GM18511 (cell line): Measurements from ENCODE around the gene OR7C1.
"Not testable (repeated sequence)": the region's sequence is repeated elsewhere in the genome, so short reads cannot be mapped to it uniquely, and the experiment has no call there.

Source experiments
- ATAC-seq: cut with Tn5 transposase; IDR thresholded peaks from one replicate; pipeline ENCODE4 v1.9.1; 2021; ENCODE audit warnings: mild to moderate bottlenecking, moderate library complexity; ENCODE audit not compliant: unreplicated experiment

Gene OR7C1

DNA sequence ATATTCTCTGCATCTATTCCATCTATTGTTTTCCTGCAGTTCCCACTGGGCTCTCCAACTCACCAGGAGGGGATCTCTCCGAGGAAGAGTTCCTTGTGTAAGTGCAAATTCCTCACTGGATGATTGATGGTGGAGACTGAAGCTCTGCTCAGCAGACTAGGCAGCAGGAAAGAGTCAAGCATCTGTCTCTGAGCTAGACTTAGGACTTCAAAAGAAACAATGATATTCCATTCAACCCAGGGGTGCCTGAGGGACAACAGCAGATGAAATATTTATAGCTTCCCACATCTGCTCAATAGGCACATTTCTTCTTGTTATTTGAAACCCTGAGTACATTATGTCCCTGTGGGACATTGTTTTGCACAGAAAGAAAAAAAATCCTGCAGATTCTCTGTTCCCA is at the start of gene OR7C1, which contains the start of gene OR7A5:
TSS of gene OR7C1 (minus strand) at position 175 of the 400 bp plus-strand sequence. CDS start 35,049 bp downstream, outside the sequence.
TSS of gene OR7A5 (minus strand) at position 175 of the 400 bp plus-strand sequence. CDS start 6,944 bp downstream, outside the sequence.
- ATAC-seq, result no peak

DNA sequence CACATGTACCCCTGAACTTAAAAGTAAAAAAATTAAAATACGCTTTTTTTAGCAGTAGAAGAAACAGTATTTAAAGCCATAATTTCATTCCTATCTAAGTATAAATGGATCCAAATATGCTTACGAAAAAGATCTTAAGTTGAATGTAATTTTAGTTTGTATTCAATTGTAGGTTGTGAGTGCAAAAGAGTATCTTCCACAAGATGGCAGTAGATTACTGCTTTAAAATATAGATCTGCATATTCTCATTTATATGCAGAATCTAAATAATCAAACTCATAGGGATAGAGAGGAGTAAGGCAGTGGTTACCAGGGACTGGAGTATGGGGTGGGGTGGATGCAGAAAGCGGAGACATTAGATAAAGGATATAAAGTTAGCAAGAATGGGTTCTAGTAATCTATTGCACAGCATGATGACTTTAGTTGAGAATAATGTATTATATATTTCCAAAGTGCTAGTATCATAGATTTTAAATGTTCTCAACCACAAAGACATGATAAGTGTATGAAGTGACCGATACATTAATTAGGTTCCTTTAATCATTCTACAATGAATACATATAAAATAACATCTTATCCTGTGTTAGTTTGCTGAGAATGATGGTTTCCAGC is 36.7 kb upstream of the OR7C1 start:
- no peak for ATAC-seq

DNA sequence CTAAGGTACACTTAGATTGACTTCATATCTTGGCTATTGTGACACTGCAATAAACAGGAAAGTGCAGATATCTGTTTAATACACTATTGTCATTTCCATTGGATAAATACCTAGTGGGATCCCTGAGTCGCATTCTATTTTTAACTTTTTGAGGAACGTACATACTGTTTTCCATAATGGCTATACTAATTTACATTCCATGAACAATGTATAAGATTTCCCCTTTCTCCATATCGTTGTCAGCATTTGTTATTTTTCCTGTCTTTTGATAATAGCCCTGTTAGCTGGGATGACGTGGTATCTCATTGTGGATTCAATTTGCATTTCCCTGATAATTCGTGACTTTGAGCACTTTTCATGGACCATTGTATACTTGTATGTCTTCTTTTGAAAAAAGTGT is 33.5 kb upstream of the OR7C1 start:
- ATAC-seq, result no peak

DNA sequence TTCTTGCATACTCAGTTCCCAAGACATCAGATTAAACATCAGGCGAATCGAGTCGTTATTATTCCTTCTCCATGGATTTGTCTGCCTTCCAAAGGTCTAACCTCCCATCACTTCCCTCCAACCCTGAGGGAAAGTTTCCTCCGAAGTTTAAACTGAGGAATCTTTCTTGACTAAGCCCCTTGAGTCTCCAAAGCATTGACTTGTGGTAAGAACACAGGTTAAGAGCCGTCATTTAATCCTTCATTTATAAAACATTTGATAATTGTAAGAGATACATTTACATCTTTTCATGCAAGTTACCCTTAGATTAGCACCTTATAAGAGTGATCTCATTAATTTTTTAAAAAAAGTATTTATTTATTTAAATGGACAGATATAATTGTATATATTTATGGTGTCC is 13.8 kb upstream of the OR7C1 start, which contains the start of gene OR7A10:
TSS of gene OR7A10 (minus strand) at position 101 of the 400 bp plus-strand sequence. CDS start 7,045 bp downstream, outside the sequence.
- no peak for ATAC-seq

DNA sequence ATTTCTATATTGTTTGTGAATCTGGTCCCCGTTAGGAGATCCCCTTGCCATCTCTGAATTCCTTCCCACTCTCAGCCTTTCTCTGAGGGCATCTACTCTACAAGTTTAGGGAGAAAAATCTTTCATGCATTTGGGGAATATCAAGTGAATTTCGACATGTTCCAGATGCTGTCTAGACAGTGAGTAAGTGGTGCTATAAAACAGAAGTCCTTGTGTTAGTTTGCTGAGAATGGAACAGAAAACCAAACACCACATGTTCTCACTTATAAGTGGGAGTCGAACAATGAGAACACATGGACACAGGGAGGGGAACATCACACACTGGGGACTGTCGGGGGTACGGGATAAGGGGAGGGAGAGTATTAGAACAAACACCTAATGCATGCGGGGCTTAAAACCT is 8.6 kb upstream of the OR7C1 start:
- no peak for ATAC-seq

DNA sequence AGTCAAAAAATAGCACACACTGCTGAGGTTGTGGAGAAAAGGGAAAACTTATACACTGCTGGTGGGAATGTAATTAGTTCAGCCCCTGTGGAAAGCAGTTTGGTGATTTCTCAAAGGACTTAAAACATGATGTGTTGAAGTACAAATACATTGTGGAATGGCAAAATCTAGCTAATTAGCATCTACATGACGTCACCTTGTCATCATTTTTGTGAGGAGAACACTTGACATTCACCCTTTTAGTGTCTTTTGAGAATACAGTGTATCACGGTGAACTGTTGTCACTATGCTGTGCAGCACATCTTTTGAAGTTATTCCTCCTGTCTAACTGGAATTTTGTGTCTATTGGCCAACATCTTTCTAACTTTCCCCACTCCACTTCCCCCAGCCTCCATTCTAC is 8.2 kb upstream of the OR7C1 start:
- ATAC-seq, result no peak

DNA sequence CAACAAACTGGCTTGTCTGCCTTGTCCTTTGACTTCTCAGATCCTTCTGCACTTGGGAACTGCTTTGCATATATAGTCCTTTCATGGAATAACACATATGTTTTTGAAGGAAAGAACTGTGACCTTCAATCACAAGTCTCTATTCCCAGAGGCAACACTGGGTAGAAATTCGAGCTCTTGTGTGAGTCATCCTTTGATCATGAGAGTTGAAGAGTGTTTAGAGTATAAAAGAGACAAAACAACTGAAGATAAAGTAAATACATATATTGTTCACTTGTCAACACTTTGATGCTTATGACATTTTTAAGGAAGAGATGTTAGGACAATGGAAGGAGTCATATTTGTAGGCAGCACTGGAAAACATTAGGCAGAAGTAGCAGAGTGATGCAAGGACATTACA is 5.2 kb upstream of the OR7C1 start:
- ATAC-seq, result no peak

DNA sequence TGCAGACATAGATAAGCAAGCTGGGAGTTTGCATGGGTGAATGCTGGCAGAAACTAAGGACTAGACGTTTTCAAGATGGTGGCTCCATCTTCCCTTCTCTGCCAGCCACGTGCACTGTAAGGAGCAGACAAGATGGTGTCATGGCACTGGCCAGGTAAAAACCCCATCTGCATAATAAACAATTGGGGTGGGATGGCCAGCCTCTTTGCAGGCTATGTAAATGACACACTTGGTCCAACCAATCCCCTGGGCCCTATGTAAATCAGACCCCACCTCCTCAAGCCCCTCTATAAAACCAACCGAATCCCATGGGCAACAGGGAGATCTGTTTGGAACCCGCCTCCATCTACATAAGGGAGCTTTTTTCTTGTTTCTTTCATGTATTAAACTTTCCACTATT is 2.4 kb upstream of the OR7C1 start:
- no peak for ATAC-seq

DNA sequence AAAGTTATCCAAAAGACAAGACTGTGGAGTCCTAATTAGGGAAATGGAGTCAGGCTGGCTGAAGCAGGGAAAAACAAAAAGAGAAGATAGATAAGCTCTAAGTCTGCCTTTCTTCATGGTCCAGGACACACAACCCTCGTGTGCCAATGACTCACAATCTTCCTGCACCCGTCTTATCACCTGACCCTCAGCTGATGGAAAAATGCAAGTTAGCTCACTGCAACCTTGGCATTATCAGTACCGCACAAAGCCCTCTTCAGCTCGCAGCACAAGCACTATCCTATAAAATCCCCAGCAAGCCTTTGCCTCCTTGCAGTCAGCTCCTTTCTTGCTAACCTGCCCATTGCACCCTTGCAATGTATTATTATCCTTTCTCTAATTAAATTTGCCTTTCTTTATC is 4.3 kb downstream of the OR7C1 start:
- no peak for ATAC-seq

DNA sequence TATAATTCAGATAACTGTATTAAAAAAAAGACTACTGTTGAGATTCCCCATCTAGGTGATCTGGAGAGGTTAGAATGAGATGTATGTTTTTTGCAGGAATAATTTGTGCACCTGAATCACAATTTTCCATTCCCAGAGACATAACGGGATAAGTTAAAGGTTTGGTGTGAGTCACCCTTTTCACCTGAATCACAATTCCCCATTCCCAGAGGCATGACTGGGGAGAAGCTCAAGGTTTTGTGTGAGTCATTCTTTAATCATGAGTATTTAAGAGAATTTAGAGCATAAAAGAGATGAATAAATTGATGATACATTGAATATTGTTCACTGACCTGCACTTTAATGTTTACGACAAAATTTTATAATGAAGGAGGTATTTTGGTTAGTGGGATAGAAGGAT is 9.0 kb downstream of the OR7C1 start:
- ATAC-seq, result no peak

DNA sequence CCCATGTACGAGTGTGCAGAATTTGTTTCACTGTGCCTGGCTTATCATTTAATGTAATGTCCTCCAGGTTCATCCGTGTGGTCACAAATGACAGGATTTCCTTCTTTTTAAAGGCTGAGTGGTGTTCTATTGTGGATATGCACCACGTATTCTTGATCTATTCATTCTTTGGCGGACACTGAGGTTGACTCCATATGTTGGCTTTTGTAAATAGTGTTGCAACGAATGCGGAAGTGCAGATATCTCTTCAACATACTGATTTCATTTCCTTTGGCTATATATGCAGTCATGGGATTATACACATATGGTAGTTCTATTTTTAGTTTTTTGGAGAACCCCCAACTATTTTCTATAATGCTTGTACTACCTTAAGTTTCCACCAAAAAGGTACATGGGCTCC is 13.0 kb downstream of the OR7C1 start:
- ATAC-seq, result no peak

DNA sequence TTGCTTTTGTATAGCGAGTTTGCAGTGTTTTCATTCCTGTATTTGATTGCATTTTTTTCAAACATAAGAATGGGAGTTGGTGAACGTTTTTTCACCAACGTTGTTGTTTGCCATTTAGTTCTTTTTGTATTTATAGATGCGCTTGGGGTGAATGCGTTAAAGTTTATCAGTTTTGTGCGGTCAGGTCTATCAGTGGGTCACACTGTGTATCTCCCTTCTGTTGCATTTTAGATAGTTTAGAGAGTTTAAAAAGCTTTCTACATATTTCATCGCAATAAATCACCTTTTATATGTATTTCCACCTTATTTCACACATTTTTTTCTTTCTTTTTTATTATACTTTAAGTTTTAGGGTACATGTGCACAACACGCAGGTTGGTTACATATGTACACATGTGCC is 16.4 kb downstream of the OR7C1 start:
- no peak for ATAC-seq

DNA sequence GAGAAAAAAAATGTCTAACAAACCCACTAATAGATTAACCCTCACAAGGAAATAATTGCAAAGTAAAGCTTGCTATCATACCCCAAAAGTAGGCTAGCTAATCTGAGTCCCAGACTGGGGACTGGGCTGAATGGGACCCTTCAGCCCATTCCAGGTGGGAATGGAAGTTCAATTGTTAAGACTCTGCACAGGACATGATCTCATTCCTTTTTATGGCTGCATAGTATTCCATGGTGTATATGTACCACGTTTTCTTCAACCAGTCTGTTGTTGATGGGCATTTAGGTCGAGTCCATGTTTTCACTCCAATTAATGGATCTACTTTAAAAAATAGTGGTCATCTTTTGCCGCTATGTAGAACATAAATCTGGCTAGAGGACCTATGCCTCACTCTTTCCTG is 17.9 kb downstream of the OR7C1 start:
- ATAC-seq, result no peak

DNA sequence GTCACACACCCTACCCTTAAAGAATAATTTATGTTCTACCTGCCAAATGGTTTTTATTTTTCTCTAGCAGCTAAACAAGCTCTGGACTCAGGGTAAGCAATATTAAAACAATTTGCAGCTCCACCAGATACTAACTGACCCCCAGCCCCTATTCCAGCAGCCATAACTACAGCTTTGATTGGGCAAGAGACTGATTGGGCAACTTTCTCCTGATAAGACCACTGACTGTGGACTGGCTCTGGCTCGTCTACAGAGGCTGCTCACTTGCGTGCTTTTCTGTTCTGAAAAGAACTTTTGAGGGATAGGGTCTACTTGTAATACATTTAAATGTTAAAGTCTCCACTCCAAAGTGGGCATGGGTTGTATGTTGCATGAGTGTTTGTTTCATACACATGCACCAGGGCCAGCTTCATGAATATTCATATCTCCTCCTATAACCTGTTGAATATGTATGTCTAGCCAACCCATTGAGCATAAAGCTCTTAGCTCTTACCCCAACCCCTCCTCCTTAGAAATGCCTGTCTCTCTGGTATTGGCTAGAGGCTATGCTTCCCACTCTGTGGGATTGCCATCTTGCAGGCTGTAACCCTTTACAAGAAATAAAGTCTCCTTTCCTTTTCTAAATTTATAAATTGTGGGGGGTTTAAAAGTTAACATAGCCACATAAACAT is 19.9 kb downstream of the OR7C1 start:
- ATAC-seq, result no peak

DNA sequence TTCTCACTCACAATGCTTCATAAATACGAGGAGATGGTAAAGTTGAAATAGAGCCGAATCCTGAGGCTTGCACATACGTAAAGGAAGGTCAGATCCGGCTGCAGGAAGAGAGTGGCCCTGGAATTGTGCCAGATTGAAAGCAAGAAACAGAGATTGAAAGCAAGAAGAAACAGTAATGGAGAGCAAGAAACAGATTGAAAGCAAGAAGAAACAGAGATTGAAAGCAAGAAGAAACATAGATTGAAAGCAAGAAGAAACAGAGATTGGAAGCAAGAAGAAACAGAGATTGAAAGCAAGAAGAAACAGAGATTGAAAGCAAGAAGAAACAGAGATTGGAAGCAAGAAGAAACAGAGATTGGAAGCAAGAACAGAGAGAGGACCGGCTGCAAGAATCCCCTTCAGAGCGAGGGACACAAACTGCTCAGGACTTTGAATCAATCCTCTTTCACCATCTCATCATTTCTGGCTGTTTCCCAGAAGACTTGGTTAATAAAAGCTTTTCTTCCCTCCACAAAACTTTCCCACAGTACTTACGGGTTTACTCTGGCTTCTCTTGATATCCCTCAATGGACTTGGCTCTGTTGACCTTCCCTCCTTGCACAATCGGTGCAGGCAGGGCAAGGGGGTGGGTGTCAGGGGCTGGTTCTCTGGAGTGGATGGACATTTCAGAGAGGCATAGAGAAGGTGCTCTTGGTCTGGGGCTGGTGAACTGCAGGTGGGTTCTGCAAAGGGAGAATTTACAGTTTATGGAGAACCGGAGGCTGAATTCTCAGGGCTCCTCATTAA is 25.5 kb downstream of the OR7C1 start:
- no peak for ATAC-seq

DNA sequence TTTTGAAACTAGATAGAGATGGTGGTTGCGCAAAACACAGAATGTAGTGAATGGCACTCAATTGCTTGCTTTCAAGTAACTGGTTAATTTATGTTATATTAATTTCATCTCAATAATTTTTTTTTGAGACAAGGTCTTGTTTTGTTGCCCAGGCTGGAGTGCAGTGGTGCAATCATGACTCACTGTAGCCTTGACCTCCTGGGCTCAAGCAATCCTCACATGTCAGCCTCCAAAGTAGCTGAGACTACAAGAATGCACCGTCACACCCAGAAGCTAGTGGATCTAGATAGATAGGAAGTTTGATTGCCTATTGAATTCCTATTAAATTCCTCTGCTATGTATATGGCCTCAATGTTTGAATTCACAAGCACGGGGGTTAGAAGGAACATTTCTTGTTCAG is 30.2 kb downstream of the OR7C1 start:
- no peak for ATAC-seq

DNA sequence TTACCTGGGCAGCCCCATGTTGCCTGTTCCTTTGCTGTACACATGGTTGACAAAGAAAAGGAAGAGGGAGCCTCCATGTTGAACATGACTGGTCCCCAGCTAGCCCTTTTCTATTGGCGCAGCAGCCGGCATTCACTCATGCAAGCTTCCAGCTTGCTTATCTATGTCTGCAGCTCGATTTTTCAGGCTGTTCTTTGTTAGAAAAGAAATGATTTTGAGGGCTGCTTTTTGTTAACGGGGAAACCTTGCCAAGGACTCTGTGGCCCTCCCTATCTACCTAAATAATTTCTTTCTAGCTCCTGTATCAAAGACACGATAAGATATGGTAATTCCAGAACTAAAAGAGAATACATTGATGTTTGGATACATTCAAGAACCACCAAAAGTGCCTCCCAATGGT is 36.2 kb downstream of the OR7C1 start:
- no peak for ATAC-seq

DNA sequence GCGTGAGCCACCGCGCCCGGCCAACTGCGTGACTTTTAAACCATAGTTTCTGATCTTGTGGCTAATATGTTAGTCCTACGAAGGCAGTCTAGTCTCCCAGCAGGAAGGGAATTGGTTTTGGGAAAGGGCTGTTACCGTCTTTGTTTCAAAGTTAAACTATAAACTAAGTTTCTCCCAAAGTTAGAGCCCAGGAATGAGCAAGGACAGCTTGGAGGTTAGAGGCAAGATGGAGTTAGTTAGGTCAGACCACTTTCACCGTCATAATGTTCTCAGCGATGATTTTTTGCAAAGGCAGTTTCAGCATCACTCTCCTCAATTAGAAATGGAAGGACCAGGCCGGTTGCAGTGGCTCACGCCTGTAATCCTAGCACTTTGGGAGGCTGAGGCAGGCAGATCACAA is 39.0 kb downstream of the OR7C1 start:
- ATAC-seq, result no peak

DNA sequence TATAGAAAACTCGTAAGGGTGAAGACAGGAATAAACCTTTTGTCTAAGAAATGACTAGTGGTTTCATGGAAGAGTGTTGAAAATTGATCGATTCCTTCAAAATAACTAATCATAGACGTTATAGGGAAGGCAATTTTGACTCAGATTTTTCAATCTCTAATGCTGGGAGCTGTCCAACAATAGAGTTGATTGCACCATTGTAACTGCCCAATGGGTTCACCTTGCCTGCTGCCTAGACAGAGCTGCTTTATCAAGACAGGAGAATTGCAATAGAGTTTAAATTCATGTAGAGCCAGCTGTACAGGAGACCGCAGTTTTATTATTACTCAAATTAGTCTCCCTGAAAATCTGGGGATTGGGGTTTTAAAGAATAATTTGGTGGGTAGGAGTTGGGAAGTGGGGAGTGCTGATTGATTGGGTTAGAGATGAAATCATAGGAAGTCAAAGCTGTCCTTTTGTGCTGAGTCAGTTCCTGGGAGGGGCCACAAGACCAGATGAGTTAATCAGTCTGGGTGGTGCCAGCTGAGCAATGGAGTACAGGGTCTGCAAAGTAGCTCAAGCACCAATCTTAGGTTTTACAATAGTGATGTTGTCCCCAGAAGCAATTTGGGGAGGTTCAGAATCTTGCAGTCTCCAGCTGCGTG is 39.8 kb downstream of the OR7C1 start:
- ATAC-seq, result no peak

DNA sequence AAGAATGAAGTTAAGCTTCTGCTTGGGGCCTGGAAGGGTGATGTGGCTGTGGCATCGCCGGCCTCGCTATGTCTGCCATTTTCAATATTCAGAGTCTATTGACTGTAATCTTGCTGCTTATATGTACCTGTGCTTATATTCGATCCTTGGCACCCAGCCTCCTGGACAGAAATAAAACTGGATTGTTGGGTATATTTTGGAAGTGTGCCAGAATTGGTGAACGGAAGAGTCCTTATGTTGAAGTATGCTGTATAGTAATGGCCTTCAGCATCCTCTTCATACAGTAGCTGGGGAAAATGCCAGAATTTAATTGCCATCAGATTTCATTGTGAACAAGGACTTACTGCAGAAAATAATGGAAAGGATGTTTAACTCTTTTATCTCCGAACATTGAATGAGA is 42.7 kb downstream of the OR7C1 start:
- ATAC-seq, result not testable (repeated sequence)

DNA sequence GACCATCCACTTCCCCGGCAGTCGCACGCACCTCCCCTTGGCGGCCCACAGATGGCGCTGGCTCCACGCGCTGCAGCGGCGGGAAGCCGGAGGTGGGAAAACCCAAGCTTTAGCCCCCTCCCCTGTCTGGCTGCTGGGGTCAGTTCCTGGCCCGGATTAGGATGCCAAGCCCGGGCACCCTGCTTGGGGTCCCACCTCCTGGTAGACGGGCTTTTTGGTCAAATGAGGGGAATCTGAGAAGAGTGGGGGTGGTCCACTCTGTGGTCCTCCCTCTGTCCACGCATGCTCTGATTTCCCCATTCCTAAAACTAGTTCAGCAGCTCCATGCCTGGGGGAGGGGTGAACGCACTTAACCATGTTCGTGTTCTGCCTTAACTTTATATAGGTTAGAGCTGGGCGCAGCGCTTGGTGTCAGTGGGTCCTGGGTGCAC is 48.5 kb downstream of the OR7C1 start:
- ATAC-seq, result no peak
